ENCODE data around the gene ARRDC2. TPM values are rescaled to one million over a fixed set of nuclear protein-coding genes. Genes with fewer than 3 reads are reported as not detected.

The ARRDC2 gene
- total RNA-seq, 1 donor from 2014 or later: 168 TPM

- intact Hi-C loops (cut with micrococcal nuclease): no loop called here
- H3K4me3 Mint-ChIP-seq: peak overlapping the region; percentile 55
- CTCF ChIA-PET: no interaction called here
- H3K36me3 Mint-ChIP-seq (ENCODE audit: low read depth): peaks cover 69% of the 10 kb centered on the region
- no peaks in the 10 kb centered on the region for H3K9me3 Mint-ChIP-seq
- POLR2A ChIA-PET: interaction anchor here (0.8 to 23.7 kb wide), 11 partner anchors 10 to 315 kb away, joined by 3 to 779 read pairs (median 5); no protein-coding TSS in a partner anchor
- TF ChIP-seq CTCF (IDR thresholded peaks at IDR 0.05): no peak
- ATAC-seq (ENCODE audit: low read depth) (no peak), DNase-seq (no peak)
- peak overlapping the region; percentile 72 for H3K27ac Mint-ChIP-seq
- H3K4me1 Mint-ChIP-seq: peaks cover 65% of the 10 kb centered on the region
- H3K27me3 Mint-ChIP-seq: no peaks in the 10 kb centered on the region
Measured at GRCh38 chr19:18013210-18014111, 5.5 kb downstream of the ARRDC2 start.

- no peaks in the 10 kb centered on the region for H3K27me3 Mint-ChIP-seq
- intact Hi-C loops (cut with micrococcal nuclease): no loop called here
- POLR2A ChIA-PET: interaction anchor here (0.9 to 23.7 kb wide), 11 partner anchors 9 to 315 kb away, joined by 3 to 779 read pairs (median 5); no protein-coding TSS in a partner anchor
- CTCF ChIA-PET: no interaction called here
- H3K36me3 Mint-ChIP-seq (ENCODE audit: low read depth): peaks cover 62% of the 10 kb centered on the region
- H3K4me1 Mint-ChIP-seq: peaks cover 62% of the 10 kb centered on the region
- DNase-seq: no peak
- H3K27ac Mint-ChIP-seq: peak overlapping the region; percentile 75
- H3K4me3 Mint-ChIP-seq: peak overlapping the region; percentile 28
- no peaks in the 10 kb centered on the region for H3K9me3 Mint-ChIP-seq
- ATAC-seq (ENCODE audit: low read depth): peak; percentile 28
- no peak for TF ChIP-seq CTCF (IDR thresholded peaks at IDR 0.05)
Measured at GRCh38 chr19:18014197-18014596, 6.2 kb downstream of the ARRDC2 start.

- Mint-ChIP-seq H3K36me3 (ENCODE audit: low read depth) (peaks cover 41% of the 10 kb centered on the region), H3K4me1 (peaks cover 74% of the 10 kb centered on the region), H3K27ac (peak overlapping the region; percentile 84), H3K4me3 (no peak overlapping the region), H3K27me3 (no peaks in the 10 kb centered on the region), H3K9me3 (no peaks in the 10 kb centered on the region)
- ATAC-seq (ENCODE audit: low read depth) (no peak), DNase-seq (no peak)
- intact Hi-C loops (cut with micrococcal nuclease): no loop called here
- POLR2A ChIA-PET: interaction anchor here (0.6 to 23.7 kb wide), 8 partner anchors 5 to 43 kb away, joined by 3 to 779 read pairs (median 16); partner anchors contain the start of gene ARRDC2
- CTCF ChIA-PET: interaction anchor here (1.0 to 1.5 kb wide), 4 partner anchors 8 to 43 kb away, joined by 3 read pairs; partner anchors contain the start of gene ARRDC2
- TF ChIP-seq CTCF (IDR thresholded peaks at IDR 0.05): no peak
Measured at GRCh38 chr19:18016209-18016910, 8.4 kb downstream of the ARRDC2 start.

- DNase-seq: no peak
- POLR2A ChIA-PET: interaction anchor here (0.9 to 23.7 kb wide), 4 partner anchors 6 to 39 kb away, joined by 3 to 779 read pairs (median 178); partner anchors contain the start of gene ARRDC2
- peaks cover 83% of the 10 kb centered on the region for H3K4me1 Mint-ChIP-seq
- no peaks in the 10 kb centered on the region for H3K27me3 Mint-ChIP-seq
- CTCF ChIA-PET: interaction anchor here (0.6 to 2.1 kb wide), 3 partner anchors 10 to 40 kb away, joined by 3 to 6 read pairs (median 4); partner anchors contain the start of gene ARRDC2
- no peak for ATAC-seq (ENCODE audit: low read depth)
- no peak for TF ChIP-seq CTCF (IDR thresholded peaks at IDR 0.05)
- peak overlapping the region; percentile 84 for H3K27ac Mint-ChIP-seq
- peaks cover 3% of the 10 kb centered on the region for H3K9me3 Mint-ChIP-seq
- intact Hi-C loops (cut with micrococcal nuclease): no loop called here
- peaks cover 33% of the 10 kb centered on the region for H3K36me3 Mint-ChIP-seq (ENCODE audit: low read depth)
- H3K4me3 Mint-ChIP-seq: no peak overlapping the region
Measured at GRCh38 chr19:18017275-18018083, 9.5 kb downstream of the ARRDC2 start.
